Vagina (tissue), 2 donors: Measurements from ENCODE around the gene GSTT4.

Experiments
- CTCF ChIP-seq, 3 experiments: fragments of 450-650 bp in 2 of 3; fragments of 200-600 bp in 1 of 3; sonication (generic) in 1 of 3; IDR thresholded peaks; one replicate each; pipeline ENCODE4 v1.5.1; 2017 to 2019; ENCODE audit warnings: antibody characterized with exemption in 3 of 3, mild to moderate bottlenecking in 2 of 3, moderate library complexity in 2 of 3
- POLR2A ChIP-seq, 2 donors: fragments of 450-650 bp; IDR thresholded peaks; one replicate each; pipeline ENCODE4 v1.6.1; 2017; ENCODE audit warnings: antibody characterized with exemption in 2 of 2, mild to moderate bottlenecking in 2 of 2, moderate library complexity in 2 of 2

- TF ChIP-seq CTCF (IDR thresholded peaks at IDR 0.05) (no peak), POLR2A (IDR thresholded peaks at IDR 0.05) (no peak)
Observed at GRCh38 chr22:24006914-24007214, 1.6 kb upstream of the GSTT4 start.
